Stimulated activated CD4-positive, alpha-beta T cell treated with anti-CD3 and anti-CD28 coated beads, Interleukin-4, amount 100 ng/mL, for 24 hours (primary cell): ENCODE data around the gene KRTAP5-9.
"Not testable (repeated sequence)": the region's sequence is repeated elsewhere in the genome, so short reads cannot be mapped to it uniquely, and the experiment has no call there.

Source experiments
- DNase-seq: peaks from one replicate; pipeline ENCODE4 v3.0.0-alpha.2; 2020

KRTAP5-9 gene

DNA sequence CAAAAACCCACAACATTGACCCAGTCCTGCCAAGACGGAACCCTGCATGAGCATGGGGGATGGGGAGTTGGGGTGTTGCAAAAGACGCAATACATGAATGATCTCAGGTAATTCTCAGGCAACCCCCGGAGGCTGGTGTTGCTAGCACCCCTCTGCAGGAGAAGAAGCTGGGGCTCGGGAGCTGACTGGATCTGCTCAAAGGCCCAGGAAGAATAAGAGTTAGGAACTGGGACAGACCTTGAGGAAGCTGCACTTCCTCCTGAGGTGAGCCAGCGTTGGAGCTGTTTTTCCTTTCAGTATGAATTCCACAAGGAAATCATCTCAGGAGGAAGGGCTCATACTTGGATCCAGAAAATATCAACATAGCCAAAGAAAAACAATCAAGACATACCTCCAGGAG is at the start of gene KRTAP5-9:
Gene KRTAP5-9 (plus strand): TSS at position 301 of the 400 bp plus-strand sequence. CDS start 238 bp downstream, outside the sequence.
- no peak for DNase-seq

- DNase-seq = no peak
These were observed 49.1 kb upstream of the KRTAP5-9 start for GRCh38 chr11:71499125-71499524.

DNA sequence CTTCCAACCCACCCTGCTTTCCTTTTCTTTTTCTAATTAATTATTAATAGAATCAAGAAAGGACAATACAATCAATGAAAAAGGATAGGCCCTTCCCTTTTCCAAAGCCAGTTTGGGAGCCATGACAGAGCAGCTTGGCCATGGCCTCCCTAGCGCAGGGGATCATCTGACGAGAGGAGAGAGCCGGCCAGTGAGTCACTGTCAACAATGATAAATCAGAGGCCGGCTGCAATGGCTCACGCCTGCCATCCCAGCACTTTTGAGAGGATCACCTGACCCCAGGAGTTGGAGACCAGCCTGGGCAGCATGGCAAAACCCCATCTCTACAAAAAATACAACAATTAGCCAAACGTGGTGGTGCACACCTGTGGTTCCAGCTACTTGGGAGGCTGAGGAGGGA is 48.7 kb upstream of the KRTAP5-9 start:
- DNase-seq = no peak

- no peak for DNase-seq
These were observed 47.6 kb upstream of the KRTAP5-9 start for GRCh38 chr11:71500601-71501021.

DNA sequence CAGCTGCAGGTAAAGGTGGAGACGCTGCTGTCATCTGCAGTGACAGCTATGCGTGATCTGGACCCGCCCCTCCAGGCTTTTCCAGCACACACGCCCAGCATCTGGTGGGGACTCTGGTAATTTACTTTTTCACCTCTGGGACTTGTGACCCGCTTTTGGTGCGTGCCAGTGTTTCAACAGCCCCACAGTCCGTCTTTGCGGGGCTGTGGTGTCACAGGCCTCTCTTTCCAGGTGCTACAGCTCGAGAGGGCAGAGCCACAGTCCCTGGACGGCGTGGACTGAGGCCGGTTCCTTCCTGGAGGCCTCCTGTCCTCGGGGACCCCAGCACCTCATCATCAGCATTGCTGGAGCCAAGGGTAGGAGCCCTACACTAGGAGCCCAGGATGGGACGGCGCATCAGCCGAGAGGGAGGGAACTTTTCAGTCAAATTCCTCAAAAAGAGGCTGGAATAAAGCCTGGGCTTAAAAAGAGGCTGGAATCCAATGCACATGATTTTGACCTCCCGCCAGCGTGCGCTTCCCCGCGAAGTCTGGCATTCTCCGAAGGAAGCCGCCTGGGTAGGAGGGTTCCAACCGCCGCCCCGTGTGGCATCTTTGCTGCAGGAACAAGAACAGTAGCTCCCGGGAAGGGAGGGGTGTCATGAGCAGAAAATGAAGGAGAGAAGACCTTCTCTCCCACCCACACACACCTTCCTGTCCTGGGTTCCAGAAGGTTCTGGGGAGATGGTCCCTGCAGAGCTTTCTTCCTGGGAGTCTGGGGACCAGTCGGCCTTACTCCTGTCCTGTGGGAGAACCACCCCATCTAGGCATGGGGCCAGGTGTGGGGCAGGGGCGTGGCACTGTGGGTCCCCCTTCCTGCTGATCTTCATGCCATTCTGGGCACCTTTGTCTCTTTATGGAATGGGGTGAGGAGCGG is 46.9 kb upstream of the KRTAP5-9 start:
- no peak for DNase-seq

DNA sequence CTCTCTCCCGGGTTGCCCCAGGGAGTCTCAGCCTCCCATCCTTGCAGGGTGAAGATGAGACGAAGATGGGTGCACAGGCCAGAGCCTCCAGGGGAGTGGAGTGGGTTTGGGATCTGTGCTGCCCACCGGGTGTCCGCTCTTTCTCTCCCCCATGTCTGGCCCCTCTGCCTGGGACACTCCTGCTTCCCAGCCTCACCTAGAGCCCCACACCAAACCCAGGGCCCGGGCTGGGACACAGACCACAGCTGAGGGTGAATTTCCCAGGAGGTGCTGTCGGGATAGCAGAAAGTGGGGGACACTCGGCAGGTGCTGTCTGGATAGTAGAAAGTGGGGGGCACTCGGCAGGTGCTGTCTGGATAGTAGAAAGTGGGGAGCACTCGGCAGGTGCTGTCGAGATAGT is 46.2 kb upstream of the KRTAP5-9 start:
- no peak for DNase-seq

DNA sequence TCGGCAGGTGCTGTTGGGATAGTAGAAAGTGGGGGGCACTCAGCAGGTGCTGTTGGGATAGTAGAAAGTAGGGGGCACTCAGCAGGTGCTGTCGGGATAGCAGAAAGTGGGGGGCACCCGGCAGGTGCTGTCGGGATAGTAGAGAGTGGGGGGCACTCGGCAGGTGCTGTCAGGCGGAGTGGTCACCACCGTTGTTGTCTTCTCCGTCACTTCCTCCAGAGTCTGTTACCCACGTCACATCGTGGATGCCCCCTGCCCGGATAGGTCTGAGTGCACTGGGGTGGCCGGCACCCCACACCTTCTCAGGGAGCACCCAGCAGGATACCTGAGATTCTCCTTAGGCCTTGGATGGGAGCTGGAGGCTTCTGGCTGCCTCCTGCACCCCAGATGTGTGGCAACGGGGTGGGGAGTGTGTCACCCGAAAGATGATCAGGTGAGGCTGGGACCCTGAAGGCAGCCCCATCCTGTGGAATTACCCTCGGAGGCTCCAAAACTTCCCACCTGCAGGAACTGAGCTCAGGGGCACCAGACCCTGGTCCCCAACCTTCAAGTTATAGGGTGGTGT is 45.3 kb upstream of the KRTAP5-9 start:
- no peak for DNase-seq

GRCh38 chr11:71504531-71504930 is 43.7 kb upstream of the KRTAP5-9 start:
- no peak for DNase-seq

DNA sequence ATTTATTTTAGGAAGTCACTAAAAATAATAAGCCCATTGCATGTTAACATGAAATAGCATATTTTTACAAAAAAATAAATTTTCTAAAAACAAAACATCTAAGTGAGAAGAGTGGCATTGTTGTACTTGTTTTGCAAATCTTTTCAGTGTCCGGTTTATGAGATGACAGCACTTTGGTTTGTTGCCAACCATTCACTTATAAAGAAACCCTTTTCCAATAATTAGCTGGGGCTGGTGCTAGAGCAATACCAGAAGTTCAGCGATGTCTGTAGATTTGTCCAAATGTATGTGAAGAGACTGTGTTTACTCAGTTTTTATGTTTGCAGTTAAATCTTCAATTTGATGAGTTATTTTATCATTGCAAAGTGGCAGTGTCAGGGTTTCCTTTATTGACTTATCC is 43.2 kb upstream of the KRTAP5-9 start:
- DNase-seq = no peak

DNA sequence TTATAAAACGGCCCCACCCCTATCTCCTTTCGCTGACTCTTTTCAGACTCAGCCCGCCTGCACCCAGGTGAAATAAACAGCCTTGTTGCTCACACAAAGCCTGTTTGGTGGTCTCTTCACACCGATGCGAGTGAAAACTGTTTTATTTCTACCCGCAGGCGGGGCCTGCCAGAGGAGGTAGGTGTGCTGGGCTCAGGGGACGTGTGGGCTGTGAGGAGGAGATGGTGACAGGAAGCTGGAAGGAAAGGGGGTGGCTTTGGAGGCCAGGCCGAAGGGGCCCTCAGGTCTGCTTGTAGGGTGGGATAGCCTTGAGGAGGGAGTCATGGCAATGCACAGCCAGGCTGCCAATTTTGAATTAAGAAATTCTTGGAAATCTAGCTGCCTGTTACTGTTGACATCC is 42.4 kb upstream of the KRTAP5-9 start:
- no peak for DNase-seq

DNA sequence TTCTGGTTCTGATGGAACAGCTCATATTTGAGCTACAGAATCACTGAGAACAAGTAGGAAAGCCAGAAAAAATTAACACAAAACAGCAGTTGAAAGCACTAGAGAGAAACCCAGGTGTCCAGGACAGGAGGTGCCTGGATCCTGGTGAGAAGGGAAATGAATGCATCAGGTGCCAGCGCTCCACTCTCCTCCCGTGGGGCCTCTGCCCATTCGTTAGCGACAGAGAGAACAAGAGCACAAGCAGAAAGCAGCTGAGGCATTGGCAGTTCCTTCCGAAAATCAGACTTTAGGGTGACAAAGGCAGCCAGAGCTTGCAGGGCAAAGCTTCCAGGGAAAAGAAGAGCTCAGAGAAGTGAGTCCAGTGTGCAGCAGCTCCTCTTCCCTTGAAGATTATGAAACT is 41.1 kb upstream of the KRTAP5-9 start:
- DNase-seq = no peak

- DNase-seq = no peak
These were observed 29.4 kb upstream of the KRTAP5-9 start for GRCh38 chr11:71518506-71519471.

DNA sequence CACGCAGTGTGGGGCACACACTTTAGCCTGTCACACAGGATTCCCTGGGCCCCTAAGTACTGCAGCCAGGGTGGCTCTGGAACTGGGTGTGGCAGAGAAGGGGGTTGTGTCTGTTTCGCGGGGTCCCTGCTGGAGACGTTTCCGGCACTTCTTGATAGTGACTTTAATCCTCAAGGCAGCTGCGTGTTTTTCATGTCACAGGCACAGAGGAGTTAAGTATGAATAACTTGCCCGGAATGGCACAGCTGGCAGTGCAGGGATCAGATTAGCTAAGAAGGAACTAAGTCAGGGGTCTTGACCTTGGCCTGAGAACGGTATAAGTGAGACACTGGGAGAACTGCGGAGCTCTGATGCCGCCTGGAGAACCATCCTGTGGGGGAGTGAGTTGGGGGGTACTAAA is 28.7 kb upstream of the KRTAP5-9 start:
- no peak for DNase-seq

- DNase-seq = no peak
These were observed 22.9 kb upstream of the KRTAP5-9 start for GRCh38 chr11:71525188-71525937.

- DNase-seq = no peak
These were observed 22.2 kb upstream of the KRTAP5-9 start for GRCh38 chr11:71525938-71526495.

DNA sequence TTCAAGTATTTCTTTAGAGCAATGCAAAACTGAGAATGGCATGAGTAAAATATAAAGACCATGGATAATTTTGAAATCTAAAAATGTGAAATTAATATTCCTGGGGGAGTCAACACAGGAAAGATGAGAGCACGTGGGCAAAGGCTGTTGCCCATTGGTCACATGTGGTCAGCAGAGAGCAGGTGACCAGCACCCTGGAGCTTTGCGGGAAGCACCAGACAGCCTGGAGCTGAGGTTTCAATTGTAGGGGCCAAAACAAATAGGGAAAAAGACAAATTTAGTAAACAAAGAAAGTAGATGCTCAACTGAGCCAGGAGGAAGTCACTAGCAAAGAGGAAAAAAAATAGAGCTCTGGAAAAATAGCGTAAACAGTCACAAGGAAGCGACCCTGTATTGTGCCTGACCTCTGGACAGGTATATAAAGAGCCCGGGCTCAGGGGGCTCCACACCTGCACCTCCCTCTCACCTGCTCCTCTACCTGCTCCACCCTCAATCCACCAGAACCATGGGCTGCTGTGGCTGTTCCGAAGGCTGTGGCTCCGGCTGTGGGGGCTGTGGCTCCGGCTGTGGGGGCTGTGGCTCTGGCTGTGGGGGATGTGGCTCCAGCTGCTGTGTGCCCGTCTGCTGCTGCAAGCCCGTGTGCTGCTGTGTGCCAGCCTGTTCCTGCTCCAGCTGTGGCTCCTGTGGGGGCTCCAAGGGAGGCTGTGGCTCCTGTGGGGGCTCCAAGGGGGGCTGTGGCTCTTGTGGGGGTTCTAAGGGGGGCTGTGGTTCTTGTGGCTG is 21.2 kb upstream of the KRTAP5-9 start, which contains the start of gene KRTAP5-7:
Gene KRTAP5-7 (plus strand): TSS at position 472 of the 780 bp plus-strand sequence. CDS start 34 bp downstream, at position 506.
- not testable (repeated sequence) for DNase-seq

DNA sequence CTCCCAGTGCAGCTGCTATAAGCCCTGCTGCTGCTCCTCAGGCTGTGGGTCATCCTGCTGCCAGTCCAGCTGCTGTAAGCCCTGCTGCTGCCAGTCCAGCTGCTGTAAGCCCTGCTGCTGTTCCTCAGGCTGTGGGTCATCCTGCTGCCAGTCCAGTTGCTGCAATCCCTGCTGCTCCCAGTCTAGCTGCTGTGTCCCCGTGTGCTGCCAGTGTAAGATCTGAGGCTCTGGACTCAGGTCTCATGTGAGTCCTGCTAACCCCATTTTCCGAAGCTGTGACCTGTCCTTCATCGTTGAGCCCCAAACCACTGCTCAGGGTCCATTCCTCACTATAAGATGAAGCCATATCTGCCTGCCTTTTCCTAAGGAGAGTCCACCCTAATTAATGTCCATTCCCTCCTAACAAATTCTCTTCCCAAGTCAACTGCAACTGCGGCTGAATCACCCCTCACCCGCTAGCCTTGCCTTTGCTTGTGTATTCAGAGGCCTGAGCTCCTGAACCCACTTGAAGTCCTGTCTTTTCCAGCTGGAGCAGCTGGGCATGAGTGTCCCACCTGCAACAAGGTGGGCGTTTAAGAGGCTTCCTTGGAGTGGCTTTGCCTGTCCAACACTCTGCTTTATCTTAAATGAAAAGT is 20.5 kb upstream of the KRTAP5-9 start:
- DNase-seq = no peak

GRCh38 chr11:71530602-71531001 is 17.6 kb upstream of the KRTAP5-9 start:
- DNase-seq = no peak

GRCh38 chr11:71532036-71532610 is 16.1 kb upstream of the KRTAP5-9 start:
- no peak for DNase-seq
